CD14-positive monocyte (primary cell): Measurements from ENCODE around the gene SPECC1L. TPM values are rescaled to one million over a fixed set of nuclear protein-coding genes. Genes with fewer than 3 reads are reported as not detected.

Source experiments
- DNase-seq, 3 donors: peaks; one replicate each; pipeline ENCODE4 v3.0.0-alpha.2; 2011 to 2022
- H2AFZ ChIP-seq: 2 replicates; pipeline ENCODE4 v1.6.0; 2012; ENCODE audit warnings: mild to moderate bottlenecking, low read depth, low read length, inconsistent platforms; ENCODE audit not compliant: insufficient read depth, poor library complexity, severe bottlenecking
- H3K27ac ChIP-seq, 2 donors: 1 replicate in 1 of 2; 2 replicates in 1 of 2; pipeline ENCODE4 v1.5.1; 2012 to 2013; ENCODE audit warnings: low read length in 2 of 2, control low read depth in 1 of 2, inconsistent platforms in 1 of 2, low read depth in 1 of 2, mild to moderate bottlenecking in 1 of 2
- H3K27me3 ChIP-seq, 2 donors: one replicate each; pipeline versions ENCODE4 v1.6.0 to v1.6.1; 2011 to 2013; ENCODE audit warnings: low read length in 2 of 2; ENCODE audit not compliant: control insufficient read depth in 2 of 2, insufficient read depth in 2 of 2
- H3K36me3 ChIP-seq, 2 donors: replicated peaks in 1 of 2; 1 replicate in 1 of 2; 2 replicates in 1 of 2; pipeline versions ENCODE4 v1.5.1 to v1.6.1; 2012 to 2013; ENCODE audit warnings: low read length in 2 of 2, control low read depth in 1 of 2, inconsistent platforms in 1 of 2, mild to moderate bottlenecking in 1 of 2; ENCODE audit not compliant: insufficient read depth in 2 of 2, control insufficient read depth in 1 of 2
- H3K4me1 ChIP-seq, 2 donors: 1 replicate in 1 of 2; 2 replicates in 1 of 2; pipeline versions ENCODE4 v1.5.1 to v1.6.1; 2012 to 2013; ENCODE audit warnings: low read length in 2 of 2, control low read depth in 1 of 2, inconsistent platforms in 1 of 2, mild to moderate bottlenecking in 1 of 2, moderate library complexity in 1 of 2; ENCODE audit not compliant: insufficient read depth in 2 of 2, control insufficient read depth in 1 of 2
- H3K4me2 ChIP-seq: replicated peaks from 2 replicates; pipeline ENCODE3; 2012; ENCODE audit warnings: low read length, moderate library complexity, mild to moderate bottlenecking; ENCODE audit not compliant: poor library complexity, severe bottlenecking; ENCODE audit errors: extremely low read depth
- H3K4me3 ChIP-seq, 3 experiments: fragments of 200-600 bp in 1 of 3; sonication (generic) in 1 of 3; replicated peaks in 1 of 3; 1 replicate in 2 of 3; 2 replicates in 1 of 3; pipeline ENCODE4 v1.5.1; 2011 to 2013; ENCODE audit warnings: low read length in 3 of 3, mild to moderate bottlenecking in 3 of 3, control low read depth in 2 of 3, low read depth in 2 of 3, inconsistent platforms in 1 of 3, moderate library complexity in 1 of 3
- H3K79me2 ChIP-seq: 2 replicates; pipeline ENCODE4 v1.6.0; 2012; ENCODE audit warnings: mild to moderate bottlenecking, control low read depth, inconsistent platforms, low read length, moderate library complexity; ENCODE audit not compliant: insufficient read depth
- H3K9ac ChIP-seq: 2 replicates; pipeline ENCODE4 v1.6.0; 2017; ENCODE audit warnings: low read length, mild to moderate bottlenecking; ENCODE audit not compliant: insufficient read depth, poor library complexity, severe bottlenecking
- H3K9me3 ChIP-seq, 2 donors: replicated peaks in 1 of 2; 1 replicate in 1 of 2; 2 replicates in 1 of 2; pipeline versions ENCODE4 v1.5.1 to v1.6.1; 2012 to 2013; ENCODE audit warnings: low read length in 2 of 2, control low read depth in 1 of 2; ENCODE audit not compliant: control insufficient read depth in 1 of 2, insufficient read depth in 1 of 2
- H4K20me1 ChIP-seq: 2 replicates; pipeline ENCODE4 v1.6.0; 2012; ENCODE audit warnings: mild to moderate bottlenecking, low read length, control low read depth, moderate library complexity; ENCODE audit not compliant: insufficient read depth
- H3K27ac Mint-ChIP-seq, 7 donors: one replicate each; pipeline ENCODE4 v1.8.0; 2020; ENCODE audit warnings: mild to moderate bottlenecking in 7 of 7, mixed read lengths in 7 of 7, moderate library complexity in 6 of 7, inconsistent platforms in 2 of 7
- H3K27me3 Mint-ChIP-seq, 3 donors: one replicate each; pipeline ENCODE4 v1.8.0; 2021 to 2022; ENCODE audit warnings: low read depth in 3 of 3, mild to moderate bottlenecking in 3 of 3, mixed read lengths in 3 of 3, moderate library complexity in 3 of 3, inconsistent platforms in 1 of 3
- H3K36me3 Mint-ChIP-seq, 2 donors: one replicate each; pipeline ENCODE4 v1.8.0; 2020; ENCODE audit warnings: mixed read lengths in 2 of 2, inconsistent platforms in 1 of 2, mild to moderate bottlenecking in 1 of 2
- H3K4me1 Mint-ChIP-seq: one replicate; pipeline ENCODE4 v1.8.0; 2020; ENCODE audit warnings: mild to moderate bottlenecking, mixed read lengths
- H3K4me3 Mint-ChIP-seq, 2 donors: one replicate each; pipeline ENCODE4 v1.8.0; 2020; ENCODE audit warnings: mild to moderate bottlenecking in 2 of 2, mixed read lengths in 2 of 2, moderate library complexity in 1 of 2
- H3K9me3 Mint-ChIP-seq, 7 donors: one replicate each; pipeline ENCODE4 v1.8.0; 2020 to 2022; ENCODE audit warnings: mixed read lengths in 7 of 7, mild to moderate bottlenecking in 6 of 7, moderate library complexity in 6 of 7, inconsistent platforms in 2 of 7
- WGBS: methylation state at CpG from one replicate; pipeline ENCODE4 v1.1.5; 2013; ENCODE audit warnings: missing lambda C conversion rate; ENCODE audit not compliant: insufficient coverage; 5-methylcytosine and 5-hydroxymethylcytosine counted together
- intact Hi-C, 2 donors: fragments of 100-400 bp; cut with micrococcal nuclease; formaldehyde crosslinking; loops; one replicate each; pipeline versions ENCODE4 v1.15.0 to v1.15.1; 2023
- polyA plus RNA-seq, 3 donors: library from polyadenylated mRNA; depleted of rRNA in 1 of 3; unstranded in 2 of 3; stranded (reverse) in 1 of 3; fragments of 300-500 nt in 2 of 3; fragments of >200 nt in 1 of 3; fragmentation: Illumina TruSeq in 2 of 3; gene quantifications; 1 replicate in 2 of 3; 2 replicates in 1 of 3; pipeline ENCODE4 v1.2.3, GENCODE V29; 2012 to 2021
- TF ChIP-seq, protein P1 (sequence below): fragments of 200-600 bp; IDR thresholded peaks from one replicate; pipeline ENCODE4 v1.8.0; 2022; ENCODE audit warnings: antibody characterized with exemption, mild to moderate bottlenecking

Gene SPECC1L
- polyA plus RNA-seq, 3 donors, result 2.5 to 7.2 (median 4.9) TPM

GRCh38 chr22:24401931-24402367, 131.3 kb downstream of the SPECC1L start:
- peaks cover 10 to 33% of the 10 kb centered on the region in 2 donors for H3K36me3 ChIP-seq

GRCh38 chr22:24402460-24403192, 132.0 kb downstream of the SPECC1L start:
- peak; percentile 94 to 98 (median 97) for DNase-seq
- peaks cover 2% of the 10 kb centered on the region in 3 donors for H3K27me3 Mint-ChIP-seq
- H3K9ac ChIP-seq, result peak overlapping the region; percentile 42
- WGBS, result 0% methylated on average over 2 of the region's 3 CpGs
- TF ChIP-seq, protein P1, sequence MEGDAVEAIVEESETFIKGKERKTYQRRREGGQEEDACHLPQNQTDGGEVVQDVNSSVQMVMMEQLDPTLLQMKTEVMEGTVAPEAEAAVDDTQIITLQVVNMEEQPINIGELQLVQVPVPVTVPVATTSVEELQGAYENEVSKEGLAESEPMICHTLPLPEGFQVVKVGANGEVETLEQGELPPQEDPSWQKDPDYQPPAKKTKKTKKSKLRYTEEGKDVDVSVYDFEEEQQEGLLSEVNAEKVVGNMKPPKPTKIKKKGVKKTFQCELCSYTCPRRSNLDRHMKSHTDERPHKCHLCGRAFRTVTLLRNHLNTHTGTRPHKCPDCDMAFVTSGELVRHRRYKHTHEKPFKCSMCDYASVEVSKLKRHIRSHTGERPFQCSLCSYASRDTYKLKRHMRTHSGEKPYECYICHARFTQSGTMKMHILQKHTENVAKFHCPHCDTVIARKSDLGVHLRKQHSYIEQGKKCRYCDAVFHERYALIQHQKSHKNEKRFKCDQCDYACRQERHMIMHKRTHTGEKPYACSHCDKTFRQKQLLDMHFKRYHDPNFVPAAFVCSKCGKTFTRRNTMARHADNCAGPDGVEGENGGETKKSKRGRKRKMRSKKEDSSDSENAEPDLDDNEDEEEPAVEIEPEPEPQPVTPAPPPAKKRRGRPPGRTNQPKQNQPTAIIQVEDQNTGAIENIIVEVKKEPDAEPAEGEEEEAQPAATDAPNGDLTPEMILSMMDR, result no peak
- peaks cover 34% of the 10 kb centered on the region in 2 donors for H3K4me1 ChIP-seq
- H3K4me3 Mint-ChIP-seq, result peak overlapping the region; percentile 57 to 67
- peak overlapping the region; percentile 38 to 82 for H3K27ac ChIP-seq
- peak overlapping the region in 1 of 3 experiments; percentile 35 for H3K4me3 ChIP-seq
- H3K9me3 ChIP-seq, result no peaks in the 10 kb centered on the region
- no peaks in the 10 kb centered on the region for H3K27me3 ChIP-seq
- no peak overlapping the region for H2AFZ ChIP-seq
- H3K9me3 Mint-ChIP-seq, result peaks cover 0 to 4% (median 0%) of the 10 kb centered on the region in 7 donors
- intact Hi-C loops, result loop anchor here in 1 of 2 donors (2.0 to 5.0 kb wide), 3 partner anchors 20 to 75 kb away; no protein-coding TSS in a partner anchor
- peaks cover 10 to 31% of the 10 kb centered on the region in 2 donors for H3K36me3 ChIP-seq
- peaks cover 49% of the 10 kb centered on the region for H3K4me1 Mint-ChIP-seq
- peak overlapping the region; percentile 89 to 98 (median 92) for H3K27ac Mint-ChIP-seq
- H3K36me3 Mint-ChIP-seq, result peaks cover 53 to 61% of the 10 kb centered on the region in 2 donors
- no peaks in the 10 kb centered on the region for H3K79me2 ChIP-seq
- H4K20me1 ChIP-seq, result peaks cover 12% of the 10 kb centered on the region
- H3K4me2 ChIP-seq, result peak overlapping the region; percentile 41

More at GRCh38 chr22:24401931-24402367, 131.3 kb downstream of the SPECC1L start:
- H3K4me3 Mint-ChIP-seq, result peak overlapping the region; percentile 57 to 67
- Histone ChIP-seq H3K9me3 (no peaks in the 10 kb centered on the region), H2AFZ (no peak overlapping the region), H4K20me1 (peaks cover 12% of the 10 kb centered on the region), H3K4me1 (peaks cover 34% of the 10 kb centered on the region in 2 donors), H3K9ac (peak overlapping the region; percentile 42), H3K4me3 (peak overlapping the region in 1 of 3 experiments; percentile 35), H3K79me2 (no peaks in the 10 kb centered on the region), H3K27ac (peak overlapping the region; percentile 38 to 82), H3K4me2 (peak overlapping the region; percentile 41), H3K27me3 (no peaks in the 10 kb centered on the region)
- peaks cover 51 to 58% of the 10 kb centered on the region in 2 donors for H3K36me3 Mint-ChIP-seq
- peak overlapping the region; percentile 89 to 98 (median 92) for H3K27ac Mint-ChIP-seq
- peak; percentile 33 to 63 (median 41) for DNase-seq
- TF ChIP-seq, protein P1, result no peak
- intact Hi-C loops, result loop anchor here in 1 of 2 donors (2.0 to 5.0 kb wide), 3 partner anchors 21 to 75 kb away; no protein-coding TSS in a partner anchor
- H3K27me3 Mint-ChIP-seq, result peaks cover 2% of the 10 kb centered on the region in 3 donors
- 85% methylated on average over 5 of the region's 5 CpGs for WGBS
- peaks cover 0 to 4% (median 0%) of the 10 kb centered on the region in 7 donors for H3K9me3 Mint-ChIP-seq
- peaks cover 46% of the 10 kb centered on the region for H3K4me1 Mint-ChIP-seq
